H54 (cell line): Measurements from ENCODE around the gene SLC10A2.
A peak's percentile ranks its signal among the peaks of the same experiment; 100 is the strongest.

Source experiments
- DNase-seq: peaks from one replicate; pipeline ENCODE4 v3.0.0; 2011; ENCODE audit warnings: low spot score, mixed read lengths; ENCODE audit not compliant: insufficient read length
- FAIRE-seq: peaks from 3 replicates; lab custom pipeline; 2011; peaks lifted over from hg19 to GRCh38; lab: Jason Lieb, UNC
- POLR2A ChIP-seq: IDR thresholded peaks from 2 replicates; pipeline ENCODE4 v1.6.1; 2011; ENCODE audit warnings: low read depth, mild to moderate bottlenecking, low read length

The SLC10A2 gene

DNA sequence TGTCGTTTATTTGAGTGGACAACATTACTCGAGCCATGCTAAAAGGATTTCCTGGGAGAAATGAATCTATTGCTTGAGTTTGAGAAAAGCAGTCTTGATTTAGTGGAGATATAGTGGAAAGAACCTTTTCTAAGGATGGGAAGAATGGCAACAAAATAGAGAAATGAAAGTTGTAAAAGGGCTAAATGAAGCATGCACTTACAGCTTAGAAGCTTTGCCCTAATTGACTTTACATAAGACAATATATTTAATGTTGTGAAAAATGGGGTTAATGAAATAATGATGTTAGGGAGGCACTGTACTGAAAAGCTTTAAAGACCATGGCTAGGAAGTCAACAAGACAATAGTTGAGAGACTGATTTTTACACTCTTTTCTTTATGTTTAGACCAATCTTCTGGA is 35.4 kb downstream of the SLC10A2 start:
- FAIRE-seq, result no peak
- no peak for TF ChIP-seq POLR2A
- no peak for DNase-seq

DNA sequence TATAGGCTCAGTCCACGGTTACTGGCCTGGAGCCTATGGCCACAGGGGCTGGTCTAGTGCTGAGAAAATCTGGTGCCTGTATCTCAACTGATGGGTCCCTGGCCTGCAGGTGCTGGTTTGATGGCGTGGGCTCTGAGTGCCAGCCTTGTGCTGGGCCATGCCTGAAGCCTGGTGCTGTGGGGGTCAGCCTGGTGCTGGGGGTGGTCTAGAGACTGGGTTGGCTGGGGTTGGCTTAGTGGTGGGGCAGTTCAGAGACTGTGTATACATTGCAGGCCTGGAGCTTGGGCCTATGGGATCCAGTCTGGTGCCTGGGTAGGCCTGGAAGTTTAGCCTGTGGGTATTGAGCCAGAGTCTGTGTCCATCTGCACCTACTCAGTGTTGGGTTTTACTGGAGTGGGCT is 36.4 kb downstream of the SLC10A2 start:
- FAIRE-seq, result no peak
- no peak for TF ChIP-seq POLR2A
- DNase-seq, result no peak

DNA sequence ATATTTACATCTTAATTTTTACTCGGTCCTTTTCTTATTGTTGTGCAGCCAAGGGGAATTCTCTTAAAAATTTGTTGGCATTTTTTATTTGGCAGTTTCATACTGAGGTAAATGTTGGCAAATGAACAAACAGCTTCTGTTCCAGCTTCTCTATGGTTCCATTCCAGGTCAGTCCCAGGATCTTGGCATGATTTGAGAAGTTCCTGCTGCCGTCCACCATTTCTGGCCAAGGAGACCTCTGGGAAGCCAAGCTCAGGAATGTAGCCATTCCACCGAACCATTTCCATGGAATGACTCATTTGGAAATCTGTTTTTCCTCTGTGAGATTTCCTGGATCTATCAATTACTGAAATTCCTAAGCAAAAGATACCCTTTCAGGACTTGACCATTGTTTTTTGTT is 43.9 kb downstream of the SLC10A2 start:
- DNase-seq (no peak), FAIRE-seq (no peak)

DNA sequence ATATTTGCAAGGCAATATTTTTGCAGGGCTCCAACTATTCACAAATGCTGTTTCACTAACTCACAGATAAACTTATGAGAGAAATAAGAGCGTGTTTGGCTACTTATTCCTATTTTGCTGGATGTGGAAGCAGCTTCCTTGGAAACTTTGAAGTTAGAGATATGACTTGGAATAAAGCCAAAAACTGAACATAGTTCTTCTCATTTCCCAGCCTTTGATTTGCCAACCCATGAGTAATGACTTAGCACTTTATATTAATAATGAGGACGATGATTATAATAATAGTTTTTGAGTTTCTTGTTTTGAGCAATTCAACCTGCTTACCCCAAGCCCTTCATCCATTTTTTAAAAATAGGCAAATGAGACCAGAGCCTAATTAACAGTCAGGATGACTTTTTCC is 47.7 kb downstream of the SLC10A2 start:
- DNase-seq (no peak), FAIRE-seq (no peak)
- TF ChIP-seq POLR2A, result no peak

More for the DNA sequence above, 43.9 kb downstream of the SLC10A2 start:
- no peak for TF ChIP-seq POLR2A

DNA sequence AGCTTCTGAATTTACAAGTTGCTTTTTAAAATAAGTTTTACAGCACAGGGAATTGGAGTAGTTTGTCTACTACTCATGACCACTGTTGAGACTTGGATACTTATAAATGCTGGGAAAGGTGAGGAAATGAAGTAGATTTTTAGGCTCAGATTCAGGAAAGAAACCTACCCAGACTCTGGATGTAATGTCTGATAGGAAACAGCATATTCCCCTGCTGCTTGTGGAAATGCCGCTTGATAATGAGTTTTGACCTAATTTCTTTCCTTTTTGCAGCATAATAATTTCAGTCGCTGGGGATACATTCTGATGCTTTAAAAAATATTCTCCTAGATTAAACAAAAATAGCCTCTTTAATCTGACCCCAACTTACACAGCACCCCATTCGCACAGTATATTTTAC is 53.6 kb downstream of the SLC10A2 start:
- FAIRE-seq, result no peak

DNA sequence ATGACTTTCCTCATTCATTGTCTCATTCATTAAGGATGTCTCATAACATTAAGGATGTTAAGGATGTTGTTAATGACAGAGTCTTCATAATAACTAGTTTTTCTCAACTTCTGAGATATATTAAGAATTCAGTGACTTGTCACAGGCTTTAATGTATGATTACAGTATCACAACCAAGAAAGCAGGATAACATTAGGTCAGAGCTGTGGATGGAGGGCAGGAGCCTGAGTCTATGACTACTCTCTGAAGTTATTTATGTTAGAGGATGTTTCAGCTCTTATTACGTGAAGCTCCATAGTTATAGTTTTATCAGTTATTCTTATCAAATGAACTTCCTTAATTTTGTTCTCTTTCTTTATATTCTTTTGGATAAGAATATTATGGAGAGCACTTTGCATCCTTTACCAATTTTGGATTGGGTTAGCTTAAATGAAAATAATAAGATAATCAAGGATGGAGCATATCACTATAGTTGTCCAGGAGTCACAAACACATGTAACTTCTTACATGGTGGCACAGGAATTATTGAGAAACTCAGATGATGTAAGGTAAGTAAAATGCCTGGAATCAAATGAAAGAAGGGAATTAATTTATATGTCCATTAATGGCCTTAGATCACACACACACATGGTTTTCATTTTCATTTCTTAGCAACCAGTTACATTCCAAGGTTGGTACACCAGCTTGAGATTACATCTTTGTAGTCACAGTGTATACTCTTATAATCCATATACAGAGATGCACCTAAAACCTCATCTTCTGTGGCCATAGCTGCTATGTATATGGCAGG is 57.0 kb downstream of the SLC10A2 start:
- no peak for TF ChIP-seq POLR2A
- no peak for FAIRE-seq
- DNase-seq, result no peak

More for the DNA sequence above, 53.6 kb downstream of the SLC10A2 start:
- DNase-seq, result no peak
- no peak for TF ChIP-seq POLR2A

DNA sequence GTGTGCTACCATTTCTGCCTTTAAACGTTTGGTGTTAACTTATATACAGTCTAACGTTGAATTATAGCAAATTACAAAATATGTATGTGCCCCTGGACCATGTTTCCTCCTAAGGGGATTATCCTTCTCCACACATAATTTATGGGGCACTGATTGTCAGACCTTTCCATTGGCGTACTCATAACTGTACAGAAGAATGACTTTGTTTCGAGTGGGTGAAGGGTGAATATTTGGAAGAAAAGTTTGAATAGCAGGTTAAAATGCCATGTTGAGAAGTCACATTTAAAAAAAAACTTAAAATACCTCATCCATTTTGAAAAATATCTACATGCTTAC is 58.8 kb downstream of the SLC10A2 start:
- TF ChIP-seq POLR2A, result no peak
- DNase-seq (no peak), FAIRE-seq (no peak)

DNA sequence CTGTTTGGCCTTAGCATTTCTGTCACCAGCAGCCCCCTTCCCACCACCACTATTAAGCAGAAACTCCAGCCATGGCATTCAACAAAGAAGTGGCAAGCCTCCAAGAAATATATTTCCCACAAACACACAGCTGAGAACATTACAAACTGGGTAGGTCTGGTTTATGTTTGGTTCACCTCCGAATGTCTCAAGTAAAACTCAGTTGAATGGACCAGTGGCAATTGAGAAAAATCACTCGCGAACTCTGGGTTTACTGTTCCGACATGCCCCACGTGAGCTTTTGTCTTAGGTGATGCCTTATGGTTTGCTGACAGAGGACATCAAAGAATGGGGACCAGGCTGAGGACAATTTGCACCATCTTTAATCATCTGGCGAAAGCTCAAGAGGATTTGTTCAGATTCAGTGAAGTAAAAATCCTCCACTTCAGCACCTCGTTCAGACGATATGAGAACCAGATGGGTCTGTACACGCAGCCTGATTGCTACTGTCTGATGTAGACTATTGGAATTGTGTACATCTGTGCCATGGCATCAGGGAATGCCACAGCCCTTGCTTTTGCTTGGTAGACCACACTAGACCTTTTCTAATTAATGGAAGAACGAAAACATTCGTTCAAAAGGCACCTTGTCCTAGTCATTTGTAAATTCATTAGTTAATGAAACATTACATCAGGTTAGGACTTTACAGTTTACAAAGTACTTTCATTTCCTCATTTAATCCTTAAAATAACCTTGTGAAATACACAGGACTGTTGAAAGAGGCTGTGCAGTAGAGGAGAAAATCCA is 59.4 kb downstream of the SLC10A2 start:
- DNase-seq (no peak), FAIRE-seq (peak; percentile 76)
- TF ChIP-seq POLR2A, result no peak

DNA sequence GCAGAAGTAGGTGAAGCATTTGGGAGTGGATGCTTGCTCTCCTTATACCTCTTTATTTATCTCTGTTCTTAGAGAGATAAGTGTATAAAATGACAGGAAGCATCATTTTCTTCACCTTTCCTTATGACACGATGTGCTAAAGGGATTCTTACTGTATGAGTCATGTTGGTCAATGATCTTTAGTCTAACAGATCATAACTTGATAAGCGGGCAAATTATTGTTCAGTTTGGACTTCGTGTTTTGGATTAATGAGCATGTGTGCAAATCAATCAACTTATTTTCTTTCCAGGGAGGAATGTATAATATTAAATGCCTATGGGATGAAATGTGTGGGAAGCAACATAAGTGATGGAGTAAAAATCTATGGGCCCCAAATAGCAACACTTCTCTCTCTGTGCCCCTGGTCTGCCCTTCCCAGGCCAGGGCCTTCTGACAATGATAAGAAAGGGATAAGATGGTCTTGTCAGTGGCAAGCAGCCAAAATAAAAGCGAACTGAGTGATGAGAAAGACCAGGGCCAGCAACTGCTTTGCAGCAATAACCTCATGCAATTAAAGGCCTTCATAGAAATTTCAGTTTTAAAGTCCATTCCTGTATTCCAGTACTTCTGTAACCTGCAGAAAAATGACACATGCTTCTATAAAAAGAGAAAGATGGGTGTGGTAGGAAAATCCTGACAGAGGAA is 61.4 kb downstream of the SLC10A2 start:
- FAIRE-seq, result no peak
- TF ChIP-seq POLR2A, result no peak
- DNase-seq, result no peak

DNA sequence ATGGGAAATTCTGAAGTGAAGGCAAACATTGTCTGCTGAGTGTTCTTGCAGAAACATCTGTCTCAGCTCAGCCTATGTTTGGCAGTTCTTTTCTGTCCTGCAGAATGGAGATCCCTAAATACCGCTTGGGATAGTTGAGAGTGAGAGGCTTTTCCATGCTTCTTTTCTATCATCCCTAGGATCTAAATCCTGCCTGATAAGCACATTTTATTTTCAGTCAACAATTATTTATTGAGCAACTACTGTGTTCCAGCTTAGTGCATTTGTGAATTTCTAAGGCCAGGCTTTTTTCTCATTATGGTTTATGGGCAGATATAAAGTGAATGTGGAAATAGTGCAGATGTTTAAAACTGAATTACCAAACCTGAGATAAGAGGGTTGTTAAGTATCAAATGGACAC is 62.6 kb downstream of the SLC10A2 start:
- TF ChIP-seq POLR2A, result no peak
- no peak for FAIRE-seq
- DNase-seq, result no peak

DNA sequence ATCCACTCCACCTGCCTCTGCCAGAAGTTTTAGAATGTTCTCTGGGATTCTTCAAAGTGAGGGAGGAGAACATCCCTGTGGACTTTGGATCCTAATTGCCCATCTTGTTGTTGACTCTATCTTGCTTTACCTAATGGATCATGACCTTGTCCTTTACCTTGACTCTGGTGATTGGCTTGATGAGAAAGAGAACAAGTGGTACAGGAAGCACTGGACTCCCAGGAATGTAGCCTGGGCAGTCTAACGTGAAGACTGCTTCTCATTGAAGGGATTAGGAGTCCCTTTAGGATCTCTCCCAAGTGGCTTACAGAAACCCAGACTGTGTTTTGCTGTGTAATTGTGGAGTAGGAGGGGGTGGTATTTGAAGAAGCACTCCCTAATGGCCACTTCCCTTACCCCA is 63.9 kb downstream of the SLC10A2 start:
- FAIRE-seq, result no peak
- TF ChIP-seq POLR2A, result no peak
- DNase-seq, result no peak

DNA sequence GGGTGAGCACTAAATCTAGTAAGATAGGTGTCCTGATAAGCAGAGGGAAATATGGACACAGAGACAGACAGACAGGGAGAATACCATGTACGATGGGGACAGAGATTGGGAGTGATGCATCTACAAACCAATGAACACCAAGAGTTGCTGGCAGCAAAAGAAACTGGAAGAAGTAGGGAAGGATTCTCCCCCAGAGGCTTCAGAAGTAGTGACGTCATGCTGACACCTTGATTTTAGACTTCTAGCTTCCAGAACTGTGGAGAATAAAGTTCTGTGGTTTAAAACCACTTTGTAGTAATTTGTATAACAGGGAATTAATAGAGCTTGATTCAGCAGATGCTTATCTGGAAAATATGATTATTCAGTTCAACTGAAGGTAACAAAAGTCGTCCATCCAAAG is 66.1 kb downstream of the SLC10A2 start:
- no peak for DNase-seq
- FAIRE-seq, result no peak
- no peak for TF ChIP-seq POLR2A

DNA sequence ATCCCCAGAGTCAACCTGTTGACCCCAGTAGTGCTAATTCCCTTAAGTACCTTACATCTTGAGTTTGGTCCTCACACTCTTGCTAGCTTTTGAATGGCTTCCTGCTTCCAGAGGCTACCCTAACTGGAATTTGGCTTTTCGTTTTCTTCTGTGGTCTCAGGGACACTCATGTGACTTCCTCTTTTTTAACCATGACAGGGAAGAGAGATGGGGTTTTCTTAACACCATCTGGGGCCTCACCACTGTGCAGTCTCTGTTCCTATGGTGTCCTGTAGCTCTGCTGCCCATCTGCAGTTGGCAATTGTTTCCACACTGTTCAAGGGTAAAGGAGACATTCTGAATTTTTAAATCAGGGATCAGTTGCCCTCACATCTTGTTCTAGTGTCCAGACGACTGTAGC is 66.7 kb downstream of the SLC10A2 start:
- no peak for FAIRE-seq
- DNase-seq, result no peak
- no peak for TF ChIP-seq POLR2A
